GM18526 (cell line): Measurements from ENCODE around the gene KLRC2.
"Not testable (repeated sequence)": the region's sequence is repeated elsewhere in the genome, so short reads cannot be mapped to it uniquely, and the experiment has no call there.

ENCODE experiments used
- POLR2A ChIP-seq: IDR thresholded peaks from 3 replicates; pipeline ENCODE4 v1.6.1; 2011; ENCODE audit not compliant: insufficient read length; ENCODE audit errors: extremely low read depth

KLRC2 gene

GRCh38 chr12:10435816-10436215 lies at the start of gene KLRC2:
TSS of gene KLRC2 (minus strand) at chr12:10436010. CDS start at chr12:10435986, 24 bp downstream.
- TF ChIP-seq POLR2A = not testable (repeated sequence)

GRCh38 chr12:10469701-10470100 lies 33.9 kb upstream of the KLRC2 start:
- no peak for TF ChIP-seq POLR2A

GRCh38 chr12:10466311-10466710 lies 30.5 kb upstream of the KLRC2 start:
- no peak for TF ChIP-seq POLR2A

DNA sequence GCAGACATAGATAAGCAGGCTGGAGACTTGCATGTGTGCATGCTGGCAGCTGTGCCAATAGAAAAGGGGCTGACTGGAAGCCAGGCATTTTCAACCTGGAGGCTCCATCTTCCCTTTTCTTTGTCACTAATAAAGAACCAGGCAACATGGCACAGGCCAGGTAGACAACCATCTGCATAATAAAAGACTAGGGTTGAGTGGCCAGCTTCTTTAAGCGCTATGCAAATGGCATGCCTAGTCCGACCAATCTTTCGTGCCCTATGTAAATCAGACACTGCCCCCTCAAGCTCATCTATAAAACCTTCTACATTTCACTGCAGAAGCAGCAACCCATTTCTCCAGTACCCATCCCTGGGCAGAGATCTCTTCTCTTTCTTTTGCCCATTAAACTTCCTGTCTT lies 21.9 kb upstream of the KLRC2 start:
- no peak for TF ChIP-seq POLR2A

GRCh38 chr12:10456856-10457255 lies 21.0 kb upstream of the KLRC2 start:
- TF ChIP-seq POLR2A = no peak

GRCh38 chr12:10455766-10456165 lies 20.0 kb upstream of the KLRC2 start:
- TF ChIP-seq POLR2A = no peak

DNA sequence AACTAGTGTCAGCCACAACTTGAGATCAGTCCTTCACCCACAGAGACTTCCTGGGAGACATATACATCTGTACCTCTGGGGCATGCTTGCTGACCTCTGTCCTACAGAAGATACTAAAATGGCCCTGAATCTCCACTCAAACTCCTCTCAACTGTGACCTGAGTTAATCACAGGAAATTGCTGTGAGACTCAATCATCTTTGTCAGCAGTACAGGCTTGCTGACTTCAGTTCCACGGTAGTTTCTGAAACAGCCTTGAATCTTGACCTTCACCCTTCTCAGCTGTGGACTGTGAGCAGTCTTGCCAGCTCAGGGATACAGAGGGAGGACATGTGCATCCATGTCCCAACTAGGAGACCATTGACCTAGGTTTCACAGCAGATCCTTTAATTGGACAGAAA lies 18.7 kb upstream of the KLRC2 start:
- TF ChIP-seq POLR2A = no peak

DNA sequence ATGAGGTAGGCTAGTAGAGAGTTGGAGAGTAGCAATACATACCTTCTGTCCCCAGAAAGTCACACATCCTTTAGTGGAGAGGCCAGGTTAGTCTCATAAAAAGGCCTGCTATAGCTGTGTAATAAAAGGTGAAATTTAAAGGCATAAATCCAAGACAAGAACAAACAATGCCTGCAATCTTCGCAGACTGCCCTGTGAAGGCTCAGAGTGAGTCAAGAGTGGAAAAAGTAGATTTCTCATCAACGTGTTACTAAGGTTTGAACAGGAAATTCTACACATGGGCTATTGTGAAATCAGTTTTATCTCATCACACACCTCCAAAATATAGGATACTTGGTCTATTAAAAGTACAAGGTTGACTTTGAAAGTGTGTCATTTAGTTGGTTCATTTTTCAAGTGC lies 17.3 kb upstream of the KLRC2 start, which contains the start of gene KLRC1:
Gene KLRC1 (minus strand): TSS at position 222 of the 400 bp plus-strand sequence. CDS start 2,221 bp downstream, outside the sequence.
- no peak for TF ChIP-seq POLR2A

- no peak for TF ChIP-seq POLR2A
These were observed 12.4 kb upstream of the KLRC2 start for GRCh38 chr12:10448236-10448635.

DNA sequence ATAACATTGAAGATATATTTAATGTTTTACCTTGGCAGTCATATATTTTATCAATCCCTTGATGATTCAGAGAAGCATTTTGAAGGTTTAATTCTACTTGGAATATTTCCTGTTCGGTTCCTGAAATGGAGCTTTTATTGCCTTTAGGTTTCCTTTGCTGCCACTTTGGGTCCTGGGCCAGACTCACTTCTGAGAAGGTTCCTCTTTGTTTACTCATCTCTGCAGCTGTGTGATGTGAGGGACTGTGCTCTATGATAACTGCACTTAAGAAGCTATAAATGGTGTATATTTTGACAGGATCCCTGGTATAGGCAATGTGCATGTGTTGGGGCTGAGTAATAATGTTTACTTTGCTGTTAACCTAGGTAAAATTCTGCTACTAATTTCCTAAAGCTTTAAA lies 15.5 kb downstream of the KLRC2 start, which contains the start of gene KLRC3:
Gene KLRC3 (minus strand): TSS at position 262 of the 400 bp plus-strand sequence. CDS start 45 bp downstream, at position 217.
- not testable (repeated sequence) for TF ChIP-seq POLR2A

GRCh38 chr12:10409392-10409791 lies 26.4 kb downstream of the KLRC2 start, which contains the start of gene KLRC4:
TSS of gene KLRC4 (minus strand) at chr12:10409757. CDS start at chr12:10409575, 182 bp downstream.
- TF ChIP-seq POLR2A = no peak

DNA sequence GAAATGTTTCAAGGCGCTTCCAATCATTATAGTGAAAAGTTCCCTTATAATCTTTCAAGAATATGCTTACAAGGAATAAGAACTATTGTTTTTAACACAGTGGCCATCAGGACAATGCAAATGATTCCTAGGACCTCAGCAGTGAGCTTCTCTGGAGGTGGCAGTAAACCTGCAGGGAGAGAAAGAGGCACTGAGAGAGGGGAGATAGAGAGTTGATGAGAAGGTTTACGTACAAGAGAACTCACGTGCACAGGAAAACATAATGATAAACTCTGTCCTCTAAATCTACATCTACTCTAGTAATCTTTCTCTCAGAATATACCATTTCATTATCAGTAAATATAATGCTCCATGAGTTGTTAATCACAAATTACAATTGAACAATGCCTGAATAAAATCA lies 27.0 kb downstream of the KLRC2 start:
- no peak for TF ChIP-seq POLR2A

GRCh38 chr12:10406725-10407124 lies 29.1 kb downstream of the KLRC2 start:
- TF ChIP-seq POLR2A = no peak

DNA sequence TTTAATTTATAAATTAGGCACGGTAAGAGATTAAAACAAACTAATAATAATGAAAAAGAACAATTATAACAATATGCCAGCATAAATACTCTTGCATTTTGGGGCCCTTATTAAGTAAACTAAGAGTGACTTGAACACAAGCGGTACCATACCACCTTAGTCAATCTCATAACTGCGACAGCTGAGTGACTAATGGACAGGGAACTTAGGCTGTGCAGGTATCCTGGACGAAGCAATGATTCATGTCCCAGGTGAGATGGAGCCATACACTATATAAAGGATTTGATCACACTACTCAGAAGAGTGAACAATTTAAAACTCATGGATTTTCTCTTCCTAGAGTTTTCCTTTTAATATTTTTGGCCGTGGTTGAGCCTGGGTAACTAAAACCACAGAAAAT lies 30.5 kb downstream of the KLRC2 start:
- TF ChIP-seq POLR2A = no peak

DNA sequence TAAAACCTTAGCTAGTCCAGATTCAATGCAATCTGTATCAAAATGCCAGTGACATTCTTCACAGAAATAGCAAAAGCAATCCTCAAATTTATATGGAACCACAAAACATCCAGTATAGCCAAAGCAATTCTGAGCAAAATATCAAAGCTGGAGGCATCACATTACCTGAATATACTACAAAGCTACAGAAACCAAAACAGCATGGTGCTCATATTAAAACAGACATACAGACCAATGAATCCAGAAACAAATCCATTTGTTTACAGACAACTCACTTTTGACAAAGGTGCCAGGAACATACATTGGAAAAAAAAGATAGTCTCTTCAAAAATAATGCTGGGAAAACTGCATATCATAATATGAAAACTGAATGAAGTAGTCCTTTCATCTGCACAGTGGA lies 31.0 kb downstream of the KLRC2 start:
- TF ChIP-seq POLR2A = no peak

DNA sequence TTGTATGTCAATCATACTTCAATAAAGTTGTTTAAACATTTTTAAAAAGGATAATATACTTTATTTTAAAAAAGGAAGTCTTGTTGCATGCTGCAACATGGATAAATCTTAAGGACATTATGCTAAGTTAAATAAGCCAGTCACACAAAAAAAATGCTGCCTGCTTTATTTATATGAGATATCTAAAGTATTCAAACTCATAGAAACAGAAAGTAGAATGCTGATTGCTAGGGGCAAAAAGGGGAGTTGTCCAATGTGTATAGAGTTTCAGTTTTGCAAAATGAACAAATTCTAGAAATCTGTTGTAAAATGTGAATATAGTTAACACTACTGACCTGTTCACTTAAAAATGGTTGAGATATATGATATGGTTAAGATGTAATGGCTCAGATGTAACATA lies 35.0 kb downstream of the KLRC2 start:
- TF ChIP-seq POLR2A = no peak

GRCh38 chr12:10398168-10398567 lies 37.6 kb downstream of the KLRC2 start:
- no peak for TF ChIP-seq POLR2A
